ENCODE results near the gene ARL14.

Gene ARL14

DNA sequence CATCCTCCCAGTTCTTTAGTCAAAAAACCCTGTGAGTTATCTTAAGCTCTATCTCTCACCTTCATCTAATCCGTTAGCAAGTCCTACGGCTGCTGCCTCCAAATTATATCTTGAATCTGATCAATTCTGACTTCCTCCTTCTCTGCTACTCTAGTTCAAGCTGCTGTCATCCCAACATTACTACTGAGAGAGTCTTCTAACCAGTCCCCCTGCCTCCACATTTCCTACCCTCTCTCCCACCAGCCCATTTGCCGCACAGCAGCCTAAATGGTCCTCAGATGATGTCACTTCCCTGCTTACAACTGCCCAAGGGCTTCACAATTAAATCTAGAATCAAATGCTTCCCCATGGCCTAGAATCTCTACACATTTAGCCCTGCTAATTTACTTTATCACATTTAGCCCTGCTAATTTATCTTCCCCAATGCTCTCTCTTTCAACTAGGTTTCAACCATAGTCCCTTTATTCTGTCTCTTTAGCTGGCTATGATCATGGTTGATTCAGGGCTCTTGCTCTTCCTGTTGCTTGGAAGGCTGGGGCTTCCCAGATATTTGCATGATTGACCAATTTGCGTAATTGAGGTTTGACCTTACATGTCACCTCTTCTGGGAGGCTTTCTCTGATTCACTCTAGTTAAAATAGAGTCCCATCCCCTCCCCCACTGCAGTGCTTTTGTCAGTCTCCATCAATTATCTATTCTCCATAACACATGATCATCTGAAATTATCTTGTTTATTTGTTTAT lies 11.0 kb upstream of the ARL14 start:
- Mint-ChIP-seq H3K27me3 (peaks cover 15% of the 10 kb centered on the region), H3K9me3 (no peaks in the 10 kb centered on the region), H3K4me1 (ENCODE audit: low read depth) (peaks cover 11% of the 10 kb centered on the region), H3K4me3 (peak overlapping the region; percentile 2), H3K36me3 (ENCODE audit: low read depth) (no peaks in the 10 kb centered on the region), H3K27ac (peak overlapping the region; percentile 71)

- H3K9me3 Mint-ChIP-seq: no peaks in the 10 kb centered on the region
- no peak overlapping the region for H3K4me3 Mint-ChIP-seq
- H3K36me3 Mint-ChIP-seq (ENCODE audit: low read depth): no peaks in the 10 kb centered on the region
- H3K27ac Mint-ChIP-seq: no peak overlapping the region
- peaks cover 15% of the 10 kb centered on the region for H3K27me3 Mint-ChIP-seq
- peaks cover 11% of the 10 kb centered on the region for H3K4me1 Mint-ChIP-seq (ENCODE audit: low read depth)
These were observed 9.5 kb upstream of the ARL14 start for GRCh38 chr3:160667452-160667851.

DNA sequence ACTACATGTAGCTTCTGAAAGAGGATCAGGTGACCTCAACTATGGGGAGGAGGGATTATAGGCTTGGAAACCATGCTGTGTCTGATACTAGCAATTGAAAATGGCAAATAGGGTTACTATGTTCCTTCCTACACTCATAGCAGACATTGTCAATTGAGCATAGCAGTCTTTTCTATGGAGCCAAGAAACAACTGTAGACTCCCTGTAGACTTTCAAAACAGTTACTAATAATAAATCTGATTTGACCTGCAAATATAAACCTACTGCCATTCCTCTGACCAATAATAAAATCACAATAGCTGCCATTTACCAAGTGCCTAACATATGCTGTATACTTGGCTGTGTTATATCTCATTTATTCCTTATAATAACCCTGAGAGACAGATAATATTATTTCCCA lies 8.5 kb upstream of the ARL14 start:
- Mint-ChIP-seq H3K4me3 (no peak overlapping the region), H3K36me3 (ENCODE audit: low read depth) (no peaks in the 10 kb centered on the region), H3K27ac (no peak overlapping the region), H3K9me3 (no peaks in the 10 kb centered on the region), H3K27me3 (peaks cover 15% of the 10 kb centered on the region), H3K4me1 (ENCODE audit: low read depth) (peaks cover 11% of the 10 kb centered on the region)

DNA sequence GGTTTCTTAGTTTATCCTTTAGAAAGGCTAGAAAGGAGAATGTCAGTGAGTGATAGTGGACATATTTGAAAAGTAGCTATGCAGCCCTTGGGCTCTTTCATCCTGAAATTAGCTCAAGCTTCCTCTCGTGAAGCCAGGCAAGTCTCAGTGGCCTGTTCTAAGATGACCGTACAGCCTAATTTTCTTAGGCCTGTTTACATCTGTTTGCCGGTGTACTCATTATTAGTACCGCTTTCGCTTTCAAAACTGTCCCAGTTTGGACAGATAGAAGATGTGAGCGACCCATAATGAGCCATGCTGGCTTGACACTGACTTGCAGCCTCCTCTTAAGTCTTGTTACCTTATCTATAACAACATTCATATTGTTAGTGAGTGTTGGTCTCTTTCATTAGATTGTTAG lies 5.7 kb upstream of the ARL14 start:
- Mint-ChIP-seq H3K27ac (no peak overlapping the region), H3K4me1 (ENCODE audit: low read depth) (peaks cover 2% of the 10 kb centered on the region), H3K36me3 (ENCODE audit: low read depth) (no peaks in the 10 kb centered on the region), H3K27me3 (peaks cover 9% of the 10 kb centered on the region), H3K4me3 (no peak overlapping the region), H3K9me3 (no peaks in the 10 kb centered on the region)

DNA sequence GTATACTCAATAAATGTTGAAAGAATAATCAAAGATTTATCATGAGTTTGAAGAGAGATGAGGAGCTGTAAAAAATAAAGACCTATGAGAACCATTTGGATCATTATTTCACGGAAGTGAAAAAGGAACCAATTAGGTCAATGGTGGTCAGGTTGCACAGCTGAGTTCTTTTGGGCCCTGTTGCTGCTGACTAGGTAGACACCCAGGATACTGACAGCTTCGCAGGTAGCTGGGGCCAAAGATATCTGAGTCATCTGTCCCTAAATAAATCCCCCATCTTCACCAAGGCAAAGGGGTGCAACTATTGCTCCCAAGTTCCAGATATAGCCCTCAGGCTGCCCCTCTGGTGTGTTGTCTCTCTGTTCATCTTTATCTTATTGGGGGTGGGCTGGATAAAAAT lies 5.0 kb upstream of the ARL14 start:
- no peak overlapping the region for H3K4me3 Mint-ChIP-seq
- H3K4me1 Mint-ChIP-seq (ENCODE audit: low read depth): peaks cover 2% of the 10 kb centered on the region
- H3K27ac Mint-ChIP-seq: no peak overlapping the region
- no peaks in the 10 kb centered on the region for H3K36me3 Mint-ChIP-seq (ENCODE audit: low read depth)
- peaks cover 12% of the 10 kb centered on the region for H3K27me3 Mint-ChIP-seq
- no peaks in the 10 kb centered on the region for H3K9me3 Mint-ChIP-seq

DNA sequence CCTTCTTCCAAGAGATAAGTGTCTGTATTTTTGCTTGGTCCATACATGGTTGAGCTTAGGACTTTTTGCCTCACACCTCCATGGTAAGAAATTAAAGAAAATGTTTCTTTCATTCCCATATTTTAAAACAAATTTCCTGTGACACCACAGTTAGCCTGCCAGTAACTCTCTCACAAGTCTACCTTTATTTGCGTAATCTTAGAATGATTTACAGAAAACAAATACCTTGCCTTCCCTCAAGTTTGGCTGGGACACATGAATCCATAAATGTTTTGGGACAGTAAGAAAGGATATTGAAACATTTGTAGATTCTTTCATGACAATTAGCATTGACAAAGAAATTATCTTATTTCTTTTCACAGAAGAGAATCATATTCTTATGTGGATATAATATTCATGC lies 3.8 kb upstream of the ARL14 start:
- Mint-ChIP-seq H3K4me1 (ENCODE audit: low read depth) (peaks cover 3% of the 10 kb centered on the region), H3K36me3 (ENCODE audit: low read depth) (no peaks in the 10 kb centered on the region), H3K4me3 (no peak overlapping the region), H3K9me3 (no peaks in the 10 kb centered on the region), H3K27ac (no peak overlapping the region), H3K27me3 (peaks cover 12% of the 10 kb centered on the region)

DNA sequence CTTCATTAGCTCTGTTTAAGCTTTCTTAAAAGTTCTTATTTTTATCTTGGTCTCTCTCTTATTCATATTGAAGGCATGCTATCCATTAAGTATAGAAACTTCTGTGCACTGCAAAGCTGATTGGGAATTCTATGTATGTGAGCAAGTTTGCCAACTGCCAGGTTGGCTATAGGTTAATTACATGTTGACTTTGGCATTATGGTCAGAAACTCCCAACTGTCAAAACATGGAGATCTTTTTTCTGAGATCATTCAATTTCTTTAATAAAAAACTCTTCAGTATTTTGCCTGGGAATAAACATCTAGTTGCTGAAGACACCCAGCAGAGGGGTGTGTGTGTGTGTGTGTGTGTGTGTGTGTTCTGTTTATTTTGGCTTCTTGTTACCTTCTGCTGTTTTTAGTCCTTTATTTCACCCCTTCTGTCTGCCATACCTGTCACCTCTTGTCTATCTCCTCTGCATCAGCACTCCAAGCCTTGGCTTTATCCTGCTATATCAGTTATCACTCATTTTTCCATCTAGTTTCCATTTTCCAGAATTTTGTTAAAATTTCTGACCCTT lies 1.3 kb upstream of the ARL14 start:
- Mint-ChIP-seq H3K27ac (no peak overlapping the region), H3K9me3 (no peaks in the 10 kb centered on the region), H3K27me3 (peaks cover 3% of the 10 kb centered on the region), H3K4me1 (ENCODE audit: low read depth) (peaks cover 3% of the 10 kb centered on the region), H3K4me3 (no peak overlapping the region), H3K36me3 (ENCODE audit: low read depth) (no peaks in the 10 kb centered on the region)

- no peaks in the 10 kb centered on the region for H3K36me3 Mint-ChIP-seq (ENCODE audit: low read depth)
- H3K4me3 Mint-ChIP-seq: no peak overlapping the region
- H3K4me1 Mint-ChIP-seq (ENCODE audit: low read depth): peaks cover 3% of the 10 kb centered on the region
- H3K27me3 Mint-ChIP-seq: peaks cover 3% of the 10 kb centered on the region
- no peak overlapping the region for H3K27ac Mint-ChIP-seq
- H3K9me3 Mint-ChIP-seq: no peaks in the 10 kb centered on the region
These were observed 510 bp downstream of the ARL14 start for GRCh38 chr3:160677459-160677881.

DNA sequence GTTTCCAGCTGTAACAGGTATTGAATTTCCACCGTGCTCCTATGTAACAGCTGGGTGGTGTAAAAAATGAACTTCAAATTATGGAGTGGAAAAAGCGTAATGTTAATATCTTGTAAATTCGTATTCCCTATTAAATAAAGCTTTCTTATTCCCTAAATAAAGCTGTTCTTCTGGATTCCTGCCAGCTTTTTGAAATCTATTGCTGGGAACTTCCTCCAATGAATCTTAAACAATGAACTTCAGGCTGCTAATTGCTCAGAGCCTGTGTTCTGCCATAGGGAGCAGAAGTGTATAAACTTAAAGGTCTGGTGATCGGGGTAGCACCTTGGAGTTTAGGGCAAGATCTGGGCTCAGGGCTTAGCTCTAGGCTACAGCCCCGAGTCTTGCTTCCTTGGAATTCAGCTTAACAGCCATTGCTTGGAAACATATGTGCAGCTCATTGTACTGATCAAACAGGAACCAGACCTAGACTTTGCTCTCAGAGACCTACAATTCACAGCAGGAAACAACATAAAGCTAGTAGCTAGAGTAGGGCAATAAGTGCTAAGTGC lies 1.4 kb downstream of the ARL14 start:
- Mint-ChIP-seq H3K27me3 (peaks cover 3% of the 10 kb centered on the region), H3K4me1 (ENCODE audit: low read depth) (peaks cover 3% of the 10 kb centered on the region), H3K27ac (no peak overlapping the region), H3K36me3 (ENCODE audit: low read depth) (no peaks in the 10 kb centered on the region), H3K9me3 (no peaks in the 10 kb centered on the region), H3K4me3 (no peak overlapping the region)

GRCh38 chr3:160684368-160684740 lies 7.4 kb downstream of the ARL14 start:
- Mint-ChIP-seq H3K4me1 (ENCODE audit: low read depth) (no peaks in the 10 kb centered on the region), H3K27ac (no peak overlapping the region), H3K27me3 (no peaks in the 10 kb centered on the region), H3K4me3 (no peak overlapping the region), H3K9me3 (no peaks in the 10 kb centered on the region), H3K36me3 (ENCODE audit: low read depth) (no peaks in the 10 kb centered on the region)

- Mint-ChIP-seq H3K4me1 (ENCODE audit: low read depth) (no peaks in the 10 kb centered on the region), H3K9me3 (no peaks in the 10 kb centered on the region), H3K4me3 (no peak overlapping the region), H3K36me3 (ENCODE audit: low read depth) (no peaks in the 10 kb centered on the region), H3K27ac (no peak overlapping the region), H3K27me3 (no peaks in the 10 kb centered on the region)
These were observed 8.3 kb downstream of the ARL14 start for GRCh38 chr3:160685144-160685766.

GRCh38 chr3:160686955-160687535 lies 10.1 kb downstream of the ARL14 start:
- no peaks in the 10 kb centered on the region for H3K9me3 Mint-ChIP-seq
- H3K27me3 Mint-ChIP-seq: no peaks in the 10 kb centered on the region
- no peak overlapping the region for H3K4me3 Mint-ChIP-seq
- H3K27ac Mint-ChIP-seq: no peak overlapping the region
- no peaks in the 10 kb centered on the region for H3K4me1 Mint-ChIP-seq (ENCODE audit: low read depth)
- no peaks in the 10 kb centered on the region for H3K36me3 Mint-ChIP-seq (ENCODE audit: low read depth)

GRCh38 chr3:160691151-160691550 lies 14.2 kb downstream of the ARL14 start:
- H3K27me3 Mint-ChIP-seq: no peaks in the 10 kb centered on the region
- no peaks in the 10 kb centered on the region for H3K4me1 Mint-ChIP-seq (ENCODE audit: low read depth)
- H3K27ac Mint-ChIP-seq: no peak overlapping the region
- H3K4me3 Mint-ChIP-seq: no peak overlapping the region
- no peaks in the 10 kb centered on the region for H3K36me3 Mint-ChIP-seq (ENCODE audit: low read depth)
- H3K9me3 Mint-ChIP-seq: no peaks in the 10 kb centered on the region

GRCh38 chr3:160691962-160692361 lies 15.0 kb downstream of the ARL14 start:
- Mint-ChIP-seq H3K9me3 (no peaks in the 10 kb centered on the region), H3K4me1 (ENCODE audit: low read depth) (no peaks in the 10 kb centered on the region), H3K4me3 (no peak overlapping the region), H3K36me3 (ENCODE audit: low read depth) (no peaks in the 10 kb centered on the region), H3K27me3 (no peaks in the 10 kb centered on the region), H3K27ac (no peak overlapping the region)

DNA sequence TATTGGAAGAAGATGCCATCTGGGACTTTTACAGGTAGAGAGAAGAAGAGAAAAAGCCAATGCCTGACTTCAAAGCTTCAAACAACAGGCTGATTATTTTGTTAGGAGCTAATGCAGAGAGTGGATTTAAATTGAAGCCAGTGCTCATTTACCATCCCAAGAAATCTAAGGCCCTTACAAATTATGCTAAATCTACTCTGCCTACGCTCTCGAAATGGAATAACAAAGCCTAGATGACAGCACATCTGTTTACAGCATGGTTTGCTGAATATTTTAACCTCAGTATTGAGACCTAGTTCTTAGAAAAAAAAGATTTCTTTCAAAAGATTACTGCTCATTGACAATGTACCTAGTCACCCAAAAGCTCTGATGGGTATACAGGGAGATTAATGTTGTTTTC lies 16.2 kb downstream of the ARL14 start:
- Mint-ChIP-seq H3K27me3 (no peaks in the 10 kb centered on the region), H3K4me1 (ENCODE audit: low read depth) (peaks cover 4% of the 10 kb centered on the region), H3K27ac (no peak overlapping the region), H3K4me3 (no peak overlapping the region), H3K36me3 (ENCODE audit: low read depth) (no peaks in the 10 kb centered on the region), H3K9me3 (no peaks in the 10 kb centered on the region)
